Measurements from ENCODE around the gene DOCK3. TPM values are rescaled to one million over a fixed set of nuclear protein-coding genes. Genes with fewer than 3 reads are reported as not detected.
"Not testable (repeated sequence)": the region's sequence is repeated elsewhere in the genome, so short reads cannot be mapped to it uniquely, and the experiment has no call there.

The DOCK3 gene
- total and polyA plus RNA-seq, 2 of the 4 experiments (the other 2 are of a cell fraction), result under 0.01 to 0.12 TPM

GRCh38 chr3:51368276-51368675 lies 693.5 kb downstream of the DOCK3 start:
- H2BK5ac ChIP-seq (ENCODE audit: low read depth, low read length, poor library complexity, severe bottlenecking); H2AK9ac ChIP-seq (replicated peaks; ENCODE audit: low read depth, low read length, poor library complexity); H3K56ac ChIP-seq (ENCODE audit: extremely low read depth, insufficient read depth, low read length); H4K20me1 ChIP-seq (ENCODE audit: insufficient read depth, low read length); H4K91ac ChIP-seq (ENCODE audit: insufficient read depth, low read depth, low read length); H3K4me1 ChIP-seq (ENCODE audit: control insufficient read depth, insufficient read depth, low read length); H3K4me3 ChIP-seq (ENCODE audit: insufficient read depth, low read depth, low read length); H4K8ac ChIP-seq (ENCODE audit: low read depth in 2 of 2, low read length in 2 of 2); H3K36me3 ChIP-seq (ENCODE audit: control insufficient read depth, insufficient read depth, low read length); H3K9me3 ChIP-seq (ENCODE audit: control insufficient read depth, insufficient read depth, low read length); POLR2A ChIA-PET (ENCODE audit: unreplicated experiment); H2BK15ac ChIP-seq (ENCODE audit: low read depth, low read length); H2AK5ac ChIP-seq (ENCODE audit: low read depth, low read length); H3K18ac ChIP-seq (ENCODE audit: low read depth, low read length); H3K79me1 ChIP-seq (ENCODE audit: low read depth in 1 of 2, low read length in 2 of 2); intact Hi-C loops (cut with micrococcal nuclease); H2BK120ac ChIP-seq (ENCODE audit: low read depth, low read length); H2AFZ ChIP-seq (replicated peaks; ENCODE audit: low read length, poor library complexity); in situ Hi-C loops (cut with MboI; ENCODE audit: low sequenced_read_pairs); H3K27me3 ChIP-seq (ENCODE audit: control insufficient read depth, insufficient read depth, low read length); H2BK20ac ChIP-seq (ENCODE audit: low read depth, low read length); H3K4ac ChIP-seq (ENCODE audit: low read depth, low read length); H3K9me1 ChIP-seq (ENCODE audit: insufficient read depth, low read length); H3K27ac ChIP-seq (ENCODE audit: insufficient read depth, low read length); H3K23ac ChIP-seq (ENCODE audit: low read depth, low read length); H3K14ac ChIP-seq (replicated peaks; ENCODE audit: low read depth, low read length); H3K9ac ChIP-seq (ENCODE audit: low read depth, low read length); BruUV-seq (replicated peaks); H3K4me2 ChIP-seq (ENCODE audit: low read depth, low read length); DNase-seq; ATAC-seq (ENCODE audit: low read depth); H4K5ac ChIP-seq (ENCODE audit: low read depth, low read length): not testable (repeated sequence)
- WGBS, 2 experiments (ENCODE audit: extremely low coverage in 2 of 2, insufficient read length in 1 of 2), result no CpG with 5 or more reads among the region's 8 CpGs
- CTCF ChIA-PET, result interaction anchor here (1.0 kb wide), 1 partner anchor 268 kb away, joined by 3 read pairs; no protein-coding TSS in a partner anchor
- dilution Hi-C loops (cut with HindIII; ENCODE audit: low sequenced_read_pairs, unreplicated experiment), result loop anchor here (25.0 kb wide), 1 partner anchor 256 kb away; no protein-coding TSS in a partner anchor

Measured in IMR-90 (cell line).